ENCODE measurements around the gene LAMB4.

LAMB4 gene

GRCh38 chr7:107998660-107999480 lies 131.3 kb downstream of the LAMB4 start:
- no peaks in the 10 kb centered on the region for H3K36me3 ChIP-seq (ENCODE audit: control insufficient read depth in 4 of 4, insufficient read depth in 4 of 4, low read length in 3 of 4)
- CTCF ChIA-PET: interaction anchor here (0.8 to 1.0 kb wide), 2 partner anchors 18 to 78 kb away, joined by 3 read pairs; no protein-coding TSS in a partner anchor
- WGBS (ENCODE audit: insufficient coverage): 100% methylated on average over 3 of the region's 3 CpGs
- H3K4me3 ChIP-seq (ENCODE audit: control insufficient read depth in 1 of 7, extremely low read depth in 1 of 7, insufficient read depth in 4 of 7, low read depth in 2 of 7, low read length in 6 of 7): no peak overlapping the region
- no peak for DNase-seq
- peaks cover 2 to 74% (median 34%) of the 10 kb centered on the region in 5 experiments for H3K27me3 ChIP-seq (replicated peaks in 2 of 5; ENCODE audit: control insufficient read depth in 4 of 5, insufficient read depth in 5 of 5, low read length in 4 of 5)
- H3K4me1 ChIP-seq (ENCODE audit: control extremely low read depth in 1 of 4, control insufficient read depth in 4 of 4, insufficient read depth in 4 of 4, low read length in 3 of 4): peaks cover 3 to 25% (median 22%) of the 10 kb centered on the region in 4 experiments
- no peaks in the 10 kb centered on the region for H3K9me3 ChIP-seq (ENCODE audit: control extremely low read depth in 1 of 5, control insufficient read depth in 4 of 5, insufficient read depth in 2 of 5, low read depth in 1 of 5, low read length in 4 of 5)
- H3K27ac ChIP-seq (ENCODE audit: insufficient read depth in 1 of 2, low read depth in 1 of 2, low read length in 2 of 2, poor library complexity in 1 of 2, severe bottlenecking in 2 of 2): no peak overlapping the region
- POLR2A ChIA-PET: no interaction called here

GRCh38 chr7:107998150-107998549 lies 132.0 kb downstream of the LAMB4 start:
- ChIA-PET CTCF (interaction anchor here (0.8 kb wide), 1 partner anchor 78 kb away, joined by 3 read pairs; no protein-coding TSS in a partner anchor), POLR2A (no interaction called here)
- no peak overlapping the region for H3K4me3 ChIP-seq (ENCODE audit: control insufficient read depth in 1 of 7, extremely low read depth in 1 of 7, insufficient read depth in 4 of 7, low read depth in 2 of 7, low read length in 6 of 7)
- no peaks in the 10 kb centered on the region for H3K36me3 ChIP-seq (ENCODE audit: control insufficient read depth in 4 of 4, insufficient read depth in 4 of 4, low read length in 3 of 4)
- H3K27ac ChIP-seq (ENCODE audit: insufficient read depth in 1 of 2, low read depth in 1 of 2, low read length in 2 of 2, poor library complexity in 1 of 2, severe bottlenecking in 2 of 2): no peak overlapping the region
- WGBS (ENCODE audit: insufficient coverage): 100% methylated on average over 1 of the region's 2 CpGs
- H3K4me1 ChIP-seq (ENCODE audit: control extremely low read depth in 1 of 4, control insufficient read depth in 4 of 4, insufficient read depth in 4 of 4, low read length in 3 of 4): peaks cover 3 to 22% (median 20%) of the 10 kb centered on the region in 4 experiments
- no peaks in the 10 kb centered on the region for H3K9me3 ChIP-seq (ENCODE audit: control extremely low read depth in 1 of 5, control insufficient read depth in 4 of 5, insufficient read depth in 2 of 5, low read depth in 1 of 5, low read length in 4 of 5)
- DNase-seq: no peak
- H3K27me3 ChIP-seq (replicated peaks in 2 of 5; ENCODE audit: control insufficient read depth in 4 of 5, insufficient read depth in 5 of 5, low read length in 4 of 5): peaks cover 2 to 71% (median 32%) of the 10 kb centered on the region in 5 experiments

- Histone ChIP-seq H3K27ac (ENCODE audit: insufficient read depth in 1 of 2, low read depth in 1 of 2, low read length in 2 of 2, poor library complexity in 1 of 2, severe bottlenecking in 2 of 2) (no peak overlapping the region), H3K36me3 (ENCODE audit: control insufficient read depth in 4 of 4, insufficient read depth in 4 of 4, low read length in 3 of 4) (no peaks in the 10 kb centered on the region), H3K4me3 (ENCODE audit: control insufficient read depth in 1 of 7, extremely low read depth in 1 of 7, insufficient read depth in 4 of 7, low read depth in 2 of 7, low read length in 6 of 7) (no peak overlapping the region), H3K27me3 (replicated peaks in 2 of 5; ENCODE audit: control insufficient read depth in 4 of 5, insufficient read depth in 5 of 5, low read length in 4 of 5) (peaks cover 2 to 54% (median 22%) of the 10 kb centered on the region in 5 experiments), H3K4me1 (ENCODE audit: control extremely low read depth in 1 of 4, control insufficient read depth in 4 of 4, insufficient read depth in 4 of 4, low read length in 3 of 4) (peaks cover 0 to 3% (median 2%) of the 10 kb centered on the region in 4 experiments), H3K9me3 (ENCODE audit: control extremely low read depth in 1 of 5, control insufficient read depth in 4 of 5, insufficient read depth in 2 of 5, low read depth in 1 of 5, low read length in 4 of 5) (no peaks in the 10 kb centered on the region)
- ChIA-PET POLR2A (no interaction called here), CTCF (no interaction called here)
- DNase-seq: no peak
- 84% methylated on average over 4 of the region's 7 CpGs for WGBS (ENCODE audit: insufficient coverage)
Measured at GRCh38 chr7:107996072-107996882, 133.9 kb downstream of the LAMB4 start.

- WGBS (ENCODE audit: insufficient coverage): 75% methylated on average over 4 of the region's 6 CpGs
- H3K27ac ChIP-seq (ENCODE audit: insufficient read depth in 1 of 2, low read depth in 1 of 2, low read length in 2 of 2, poor library complexity in 1 of 2, severe bottlenecking in 2 of 2): no peak overlapping the region
- no peaks in the 10 kb centered on the region for H3K9me3 ChIP-seq (ENCODE audit: control extremely low read depth in 1 of 5, control insufficient read depth in 4 of 5, insufficient read depth in 2 of 5, low read depth in 1 of 5, low read length in 4 of 5)
- peaks cover 0 to 47% (median 14%) of the 10 kb centered on the region in 5 experiments for H3K27me3 ChIP-seq (replicated peaks in 2 of 5; ENCODE audit: control insufficient read depth in 4 of 5, insufficient read depth in 5 of 5, low read length in 4 of 5)
- CTCF ChIA-PET: no interaction called here
- no peak for DNase-seq
- H3K4me1 ChIP-seq (ENCODE audit: control extremely low read depth in 1 of 4, control insufficient read depth in 4 of 4, insufficient read depth in 4 of 4, low read length in 3 of 4): no peaks in the 10 kb centered on the region
- no peaks in the 10 kb centered on the region for H3K36me3 ChIP-seq (ENCODE audit: control insufficient read depth in 4 of 4, insufficient read depth in 4 of 4, low read length in 3 of 4)
- H3K4me3 ChIP-seq (ENCODE audit: control insufficient read depth in 1 of 7, extremely low read depth in 1 of 7, insufficient read depth in 4 of 7, low read depth in 2 of 7, low read length in 6 of 7): no peak overlapping the region
- POLR2A ChIA-PET: no interaction called here
Measured at GRCh38 chr7:107995184-107996071, 134.7 kb downstream of the LAMB4 start.

GRCh38 chr7:107994421-107995030 lies 135.6 kb downstream of the LAMB4 start:
- peaks cover 0 to 43% (median 14%) of the 10 kb centered on the region in 5 experiments for H3K27me3 ChIP-seq (replicated peaks in 2 of 5; ENCODE audit: control insufficient read depth in 4 of 5, insufficient read depth in 5 of 5, low read length in 4 of 5)
- no peak overlapping the region for H3K4me3 ChIP-seq (ENCODE audit: control insufficient read depth in 1 of 7, extremely low read depth in 1 of 7, insufficient read depth in 4 of 7, low read depth in 2 of 7, low read length in 6 of 7)
- DNase-seq: no peak
- no peaks in the 10 kb centered on the region for H3K36me3 ChIP-seq (ENCODE audit: control insufficient read depth in 4 of 4, insufficient read depth in 4 of 4, low read length in 3 of 4)
- ChIA-PET CTCF (no interaction called here), POLR2A (no interaction called here)
- no CpG with 5 or more reads among the region's 2 CpGs for WGBS (ENCODE audit: insufficient coverage)
- H3K27ac ChIP-seq (ENCODE audit: insufficient read depth in 1 of 2, low read depth in 1 of 2, low read length in 2 of 2, poor library complexity in 1 of 2, severe bottlenecking in 2 of 2): no peak overlapping the region
- no peaks in the 10 kb centered on the region for H3K9me3 ChIP-seq (ENCODE audit: control extremely low read depth in 1 of 5, control insufficient read depth in 4 of 5, insufficient read depth in 2 of 5, low read depth in 1 of 5, low read length in 4 of 5)
- H3K4me1 ChIP-seq (ENCODE audit: control extremely low read depth in 1 of 4, control insufficient read depth in 4 of 4, insufficient read depth in 4 of 4, low read length in 3 of 4): no peaks in the 10 kb centered on the region

GRCh38 chr7:107993891-107994291 lies 136.3 kb downstream of the LAMB4 start:
- no peaks in the 10 kb centered on the region for H3K4me1 ChIP-seq (ENCODE audit: control extremely low read depth in 1 of 4, control insufficient read depth in 4 of 4, insufficient read depth in 4 of 4, low read length in 3 of 4)
- WGBS (ENCODE audit: insufficient coverage): 80% methylated on average over 1 of the region's 1 CpG
- H3K36me3 ChIP-seq (ENCODE audit: control insufficient read depth in 4 of 4, insufficient read depth in 4 of 4, low read length in 3 of 4): no peaks in the 10 kb centered on the region
- H3K27me3 ChIP-seq (replicated peaks in 2 of 5; ENCODE audit: control insufficient read depth in 4 of 5, insufficient read depth in 5 of 5, low read length in 4 of 5): peaks cover 0 to 37% (median 14%) of the 10 kb centered on the region in 5 experiments
- H3K9me3 ChIP-seq (ENCODE audit: control extremely low read depth in 1 of 5, control insufficient read depth in 4 of 5, insufficient read depth in 2 of 5, low read depth in 1 of 5, low read length in 4 of 5): no peaks in the 10 kb centered on the region
- CTCF ChIA-PET: no interaction called here
- no peak overlapping the region for H3K4me3 ChIP-seq (ENCODE audit: control insufficient read depth in 1 of 7, extremely low read depth in 1 of 7, insufficient read depth in 4 of 7, low read depth in 2 of 7, low read length in 6 of 7)
- POLR2A ChIA-PET: no interaction called here
- no peak for DNase-seq
- no peak overlapping the region for H3K27ac ChIP-seq (ENCODE audit: insufficient read depth in 1 of 2, low read depth in 1 of 2, low read length in 2 of 2, poor library complexity in 1 of 2, severe bottlenecking in 2 of 2)

Measured in common myeloid progenitor, CD34-positive (primary cell).